Neural progenitor cell (in vitro differentiated cells): ENCODE data around the gene SLC6A11. TPM values are rescaled to one million over a fixed set of nuclear protein-coding genes. Genes with fewer than 3 reads are reported as not detected.

ENCODE experiments used
- DNase-seq: peaks from one replicate; pipeline ENCODE4 v3.0.0-alpha.2; 2016; ENCODE audit warnings: low spot score
- H2AFZ ChIP-seq: fragments of 200-600 bp; sonication (generic); replicated peaks from 2 replicates; pipeline ENCODE4 v1.6.1; 2016; ENCODE audit warnings: antibody characterized with exemption
- H3F3A ChIP-seq: fragments of 200-600 bp; sonication (generic); 2 replicates; pipeline ENCODE4 v1.6.1; 2016; ENCODE audit warnings: antibody characterized with exemption, low read depth
- H3K27ac ChIP-seq: fragments of 200-600 bp; sonication (generic); 2 replicates; pipeline ENCODE4 v1.5.1; 2016; ENCODE audit warnings: mild to moderate bottlenecking
- H3K27me3 ChIP-seq: fragments of 200-600 bp; sonication (generic); 2 replicates; pipeline ENCODE4 v1.6.1; 2016; ENCODE audit warnings: mild to moderate bottlenecking, moderate library complexity
- H3K36me3 ChIP-seq: fragments of 200-600 bp; sonication (generic); 2 replicates; pipeline ENCODE4 v1.5.1; 2016
- H3K4me1 ChIP-seq: fragments of 200-600 bp; sonication (generic); 2 replicates; pipeline ENCODE4 v1.6.1; 2016; ENCODE audit warnings: mixed run types
- H3K4me2 ChIP-seq: fragments of 200-600 bp; sonication (generic); 2 replicates; pipeline ENCODE4 v1.6.1; 2016
- H3K4me3 ChIP-seq: fragments of 200-600 bp; sonication (generic); 2 replicates; pipeline ENCODE4 v1.5.1; 2016
- H3K79me2 ChIP-seq: fragments of 200-600 bp; sonication (generic); 2 replicates; pipeline ENCODE4 v1.6.1; 2016; ENCODE audit warnings: low read depth
- H3K9ac ChIP-seq: fragments of 200-600 bp; sonication (generic); 2 replicates; pipeline ENCODE4 v1.6.1; 2016
- H3K9me3 ChIP-seq: fragments of 200-600 bp; sonication (generic); 2 replicates; pipeline ENCODE4 v1.5.1; 2016; ENCODE audit warnings: low read depth
- H4K20me1 ChIP-seq: fragments of 200-600 bp; sonication (generic); 2 replicates; pipeline ENCODE4 v1.6.1; 2016; ENCODE audit warnings: low read depth
- H3K27ac Mint-ChIP-seq: 3 replicates; pipeline ENCODE4 v1.8.0; 2021; ENCODE audit warnings: mixed read lengths
- H3K27me3 Mint-ChIP-seq: 2 replicates; pipeline ENCODE4 v1.8.0; 2022; ENCODE audit warnings: low read depth, mild to moderate bottlenecking, inconsistent platforms, moderate library complexity, mixed read lengths; ENCODE audit not compliant: insufficient read depth
- H3K36me3 Mint-ChIP-seq: 3 replicates; pipeline ENCODE4 v1.8.0; 2021; ENCODE audit warnings: mixed read lengths
- H3K4me1 Mint-ChIP-seq: 3 replicates; pipeline ENCODE4 v1.8.0; 2021; ENCODE audit warnings: mixed read lengths
- H3K4me3 Mint-ChIP-seq: 3 replicates; pipeline ENCODE4 v1.8.0; 2021; ENCODE audit warnings: mild to moderate bottlenecking, moderate library complexity, mixed read lengths
- H3K9me3 Mint-ChIP-seq: 3 replicates; pipeline ENCODE4 v1.8.0; 2020; ENCODE audit warnings: mixed read lengths
- CTCF ChIP-seq: fragments of 200-600 bp; sonication (generic); IDR thresholded peaks from 2 replicates; pipeline ENCODE4 v1.5.1; 2017; ENCODE audit warnings: antibody characterized with exemption, mild to moderate bottlenecking
- EZH2 ChIP-seq: fragments of 200-600 bp; sonication (generic); IDR thresholded peaks from 2 replicates; pipeline ENCODE4 v1.6.1; 2017; ENCODE audit warnings: antibody characterized with exemption, mild to moderate bottlenecking, moderate library complexity
- EZH2phosphoT487 ChIP-seq: fragments of 200-600 bp; sonication (generic); IDR thresholded peaks from 2 replicates; pipeline ENCODE4 v1.6.1; 2017; ENCODE audit warnings: antibody characterized with exemption
- total RNA-seq: library from RNA; depleted of rRNA; stranded (reverse); fragments of >200 nt; gene quantifications from 2 replicates; pipeline ENCODE4 v1.2.3, GENCODE V29; 2015; ENCODE audit warnings: low replicate concordance

The SLC6A11 gene
- total RNA-seq, 1 donor from 2014 or later: 0.86 TPM

DNA sequence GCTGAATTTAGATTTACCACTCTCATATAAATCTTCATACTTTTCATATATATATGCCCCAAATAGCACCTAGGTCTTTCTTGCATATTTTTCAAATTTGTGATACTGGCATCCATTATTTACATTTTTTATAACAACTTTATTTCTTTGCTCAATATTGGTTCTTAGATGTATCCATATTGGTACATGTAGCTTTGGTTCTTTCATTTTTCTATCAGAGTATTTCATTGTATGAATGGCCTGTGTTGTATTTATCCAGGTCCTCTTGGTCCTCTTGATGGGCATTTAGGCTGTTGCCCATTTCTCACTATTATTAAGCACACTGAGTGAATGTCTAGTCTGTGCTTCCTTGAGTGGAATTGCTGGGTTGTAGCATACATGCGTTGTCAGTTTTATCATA lies 8.4 kb downstream of the SLC6A11 start:
- H3K27me3 Mint-ChIP-seq: peaks cover 2% of the 10 kb centered on the region
- no peaks in the 10 kb centered on the region for H3K4me1 ChIP-seq
- H3K9me3 Mint-ChIP-seq: no peaks in the 10 kb centered on the region
- H3F3A ChIP-seq: no peaks in the 10 kb centered on the region
- no peaks in the 10 kb centered on the region for H3K36me3 ChIP-seq
- H3K9ac ChIP-seq: no peak overlapping the region
- no peak overlapping the region for H3K27ac Mint-ChIP-seq
- no peaks in the 10 kb centered on the region for H3K79me2 ChIP-seq
- H3K4me2 ChIP-seq: no peak overlapping the region
- no peak overlapping the region for H3K27ac ChIP-seq
- peaks cover 5% of the 10 kb centered on the region for H3K27me3 ChIP-seq
- H2AFZ ChIP-seq: no peak overlapping the region
- H4K20me1 ChIP-seq: no peaks in the 10 kb centered on the region
- no peak overlapping the region for H3K4me3 ChIP-seq
- H3K4me1 Mint-ChIP-seq: no peaks in the 10 kb centered on the region
- no peak for DNase-seq
- no peaks in the 10 kb centered on the region for H3K9me3 ChIP-seq
- no peaks in the 10 kb centered on the region for H3K36me3 Mint-ChIP-seq
- H3K4me3 Mint-ChIP-seq: no peak overlapping the region
- no peak for TF ChIP-seq EZH2phosphoT487

DNA sequence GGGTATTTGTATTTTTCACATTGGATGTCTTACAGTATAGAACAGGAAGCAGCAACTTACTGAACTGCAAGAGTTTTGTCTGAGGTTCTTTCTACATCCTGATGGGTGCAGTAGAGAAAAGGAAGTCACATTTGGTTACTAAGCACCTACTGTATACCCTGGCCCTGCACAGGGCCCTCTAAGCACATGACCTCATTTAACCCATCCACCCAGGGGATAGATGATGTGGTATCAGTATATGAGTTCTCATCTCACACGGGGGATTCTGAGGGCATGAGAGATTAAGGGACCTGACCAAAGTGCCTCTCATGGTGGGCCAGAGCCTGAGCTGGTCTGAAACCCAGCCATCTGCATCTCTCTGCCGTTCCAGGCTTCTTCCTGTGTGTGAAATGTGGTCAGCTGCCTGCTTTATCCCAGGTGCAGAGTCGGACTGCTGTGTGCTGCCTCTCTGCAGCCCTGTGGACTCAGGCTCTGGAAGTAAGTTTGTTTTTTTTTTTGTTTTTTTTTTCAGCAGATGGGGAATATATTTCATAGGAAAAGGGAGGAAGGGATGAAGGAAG lies 17.9 kb downstream of the SLC6A11 start:
- DNase-seq: no peak
- no peak overlapping the region for H3K4me3 Mint-ChIP-seq
- H3K36me3 Mint-ChIP-seq: no peaks in the 10 kb centered on the region
- Histone ChIP-seq H3K27me3 (no peaks in the 10 kb centered on the region), H2AFZ (no peak overlapping the region), H3K27ac (no peak overlapping the region), H3K4me3 (no peak overlapping the region), H3F3A (no peaks in the 10 kb centered on the region), H3K9me3 (no peaks in the 10 kb centered on the region), H3K79me2 (no peaks in the 10 kb centered on the region), H4K20me1 (no peaks in the 10 kb centered on the region), H3K36me3 (no peaks in the 10 kb centered on the region), H3K9ac (no peak overlapping the region), H3K4me1 (no peaks in the 10 kb centered on the region), H3K4me2 (no peak overlapping the region)
- H3K27me3 Mint-ChIP-seq: no peaks in the 10 kb centered on the region
- TF ChIP-seq EZH2phosphoT487 (no peak), EZH2 (no peak), CTCF (no peak)
- H3K27ac Mint-ChIP-seq: no peak overlapping the region
- peaks cover 2% of the 10 kb centered on the region for H3K4me1 Mint-ChIP-seq
- H3K9me3 Mint-ChIP-seq: peaks cover under 1% of the 10 kb centered on the region

GRCh38 chr3:10834951-10835350 lies 18.9 kb downstream of the SLC6A11 start:
- Histone ChIP-seq H3K36me3 (no peaks in the 10 kb centered on the region), H3K27ac (no peak overlapping the region), H3K9me3 (no peaks in the 10 kb centered on the region), H3K4me3 (no peak overlapping the region), H3K4me2 (no peak overlapping the region), H2AFZ (no peak overlapping the region), H3F3A (no peaks in the 10 kb centered on the region), H4K20me1 (no peaks in the 10 kb centered on the region), H3K79me2 (no peaks in the 10 kb centered on the region), H3K9ac (no peak overlapping the region), H3K4me1 (no peaks in the 10 kb centered on the region), H3K27me3 (peaks cover 2% of the 10 kb centered on the region)
- DNase-seq: no peak
- peaks cover 2% of the 10 kb centered on the region for H3K9me3 Mint-ChIP-seq
- no peak overlapping the region for H3K4me3 Mint-ChIP-seq
- no peaks in the 10 kb centered on the region for H3K27me3 Mint-ChIP-seq
- peaks cover 2% of the 10 kb centered on the region for H3K4me1 Mint-ChIP-seq
- H3K27ac Mint-ChIP-seq: no peak overlapping the region
- TF ChIP-seq EZH2: no peak
- H3K36me3 Mint-ChIP-seq: no peaks in the 10 kb centered on the region

- H3F3A ChIP-seq: no peaks in the 10 kb centered on the region
- peaks cover 6% of the 10 kb centered on the region for H3K27me3 ChIP-seq
- H3K4me2 ChIP-seq: no peak overlapping the region
- H3K79me2 ChIP-seq: no peaks in the 10 kb centered on the region
- no peak overlapping the region for H3K4me3 ChIP-seq
- no peaks in the 10 kb centered on the region for H3K4me1 ChIP-seq
- TF ChIP-seq EZH2phosphoT487 (no peak), EZH2 (no peak), CTCF (no peak)
- H3K27ac ChIP-seq: no peak overlapping the region
- no peaks in the 10 kb centered on the region for H3K36me3 ChIP-seq
- H3K27me3 Mint-ChIP-seq: peaks cover 3% of the 10 kb centered on the region
- no peaks in the 10 kb centered on the region for H3K36me3 Mint-ChIP-seq
- no peak for DNase-seq
- H4K20me1 ChIP-seq: no peaks in the 10 kb centered on the region
- H3K27ac Mint-ChIP-seq: no peak overlapping the region
- H3K4me1 Mint-ChIP-seq: peaks cover 2% of the 10 kb centered on the region
- H2AFZ ChIP-seq: no peak overlapping the region
- no peak overlapping the region for H3K9ac ChIP-seq
- peaks cover 2% of the 10 kb centered on the region for H3K9me3 Mint-ChIP-seq
- no peak overlapping the region for H3K4me3 Mint-ChIP-seq
- no peaks in the 10 kb centered on the region for H3K9me3 ChIP-seq
Observed at GRCh38 chr3:10835406-10835805, 19.4 kb downstream of the SLC6A11 start.
